ENCODE results near the gene FSTL3. TPM values are rescaled to one million over a fixed set of nuclear protein-coding genes. Genes with fewer than 3 reads are reported as not detected.

The FSTL3 gene
- total and polyA plus RNA-seq, 10 of the 15 experiments (the other 5 are each of a cell fraction or from before 2014, with no cell fraction given) = 0.42 to 13.5 (median 3.6) TPM

GRCh38 chr19:670609-671075, 5.5 kb upstream of the FSTL3 start:
- no peak overlapping the region for H2AFZ ChIP-seq (ENCODE audit: control insufficient read depth, low read depth, low read length)
- H3K4me3 ChIP-seq = no peak overlapping the region
- H3K4me2 ChIP-seq (ENCODE audit: control insufficient read depth, insufficient read depth) = no peak overlapping the region
- DNase-seq (ENCODE audit: low read depth, low spot score) (no peak), ATAC-seq (peak; percentile 64), FAIRE-seq (no peak)
- no peaks in the 10 kb centered on the region for H3K27me3 ChIP-seq (replicated peaks in 1 of 2; ENCODE audit: control insufficient read depth in 2 of 2, insufficient read depth in 2 of 2, low read length in 1 of 2)
- peak in 2 of 3 experiments; percentile 15 to 23; a peak in 2 of 6 replicates for TF ChIP-seq CTCF (IDR thresholded peaks at IDR 0.05 in 2 of 3, conservative IDR thresholded peaks at IDR 0.05 in 1 of 3; ENCODE audit: control insufficient read depth in 2 of 3, extremely low read depth in 1 of 3, insufficient read depth in 1 of 3, low read depth in 3 of 3, low read length in 3 of 3)
- TF ChIP-seq ZBTB11 (CRISPR knock-in tag; IDR thresholded peaks at IDR 0.05) = no peak
- ChIA-PET SMC1A (ENCODE audit: uncharacterized antibody, unreplicated experiment) (interaction anchor here (0.8 to 1.1 kb wide), 2 partner anchors 59 to 63 kb away, joined by 3 to 5 read pairs; no protein-coding TSS in a partner anchor), RAD21 (ENCODE audit: unreplicated experiment) (interaction anchor here (0.8 to 1.0 kb wide), 2 partner anchors 22 to 71 kb away, joined by 5 to 6 read pairs; no protein-coding TSS in a partner anchor), POLR2A (interaction anchor here (0.5 to 0.9 kb wide), 3 partner anchors 9 to 62 kb away, joined by 3 to 4 read pairs (median 3); no protein-coding TSS in a partner anchor), CTCF (interaction anchor here (0.9 to 2.2 kb wide), 3 partner anchors 62 to 68 kb away, joined by 4 to 7 read pairs (median 4); no protein-coding TSS in a partner anchor)
- WGBS (ENCODE audit: insufficient coverage, insufficient replicate concordance, low lambda C conversion rate, missing lambda C conversion rate) = 39% methylated on average over 9 of the region's 9 CpGs
- H3K9me3 ChIP-seq (replicated peaks; ENCODE audit: control insufficient read depth, insufficient read depth, low read length) = no peaks in the 10 kb centered on the region; the same call in 2 of the 3 replicates
- no peak overlapping the region for H3K27ac ChIP-seq (ENCODE audit: control insufficient read depth, insufficient read depth)
- H4K20me1 ChIP-seq (ENCODE audit: control insufficient read depth, insufficient read depth) = no peaks in the 10 kb centered on the region
- in situ Hi-C loops (cut with MboI) (no loop called here), intact Hi-C loops (cut with micrococcal nuclease; ENCODE audit: unreplicated experiment) (no loop called here)
- no peaks in the 10 kb centered on the region for H3K36me3 ChIP-seq (ENCODE audit: control insufficient read depth in 2 of 2, insufficient read depth in 2 of 2, low read length in 1 of 2)
- BruUV-seq (replicated peaks) = no TSS peak
- H3K4me1 ChIP-seq (ENCODE audit: control insufficient read depth, insufficient read depth, low read length) = peaks cover 11% of the 10 kb centered on the region
- no peaks in the 10 kb centered on the region for H3K79me2 ChIP-seq (ENCODE audit: control insufficient read depth, insufficient read depth, low read length)
- H3K9ac ChIP-seq (ENCODE audit: control insufficient read depth, insufficient read depth, low read length) = no peak overlapping the region

Data from GM12878 (cell line).